ENCODE results near the gene DISC1. TPM values are rescaled to one million over a fixed set of nuclear protein-coding genes. Genes with fewer than 3 reads are reported as not detected.

Gene DISC1
- polyA plus RNA-seq, 1 of the 3 experiments (the other 2 are of a cell fraction) = 1.7 TPM

DNA sequence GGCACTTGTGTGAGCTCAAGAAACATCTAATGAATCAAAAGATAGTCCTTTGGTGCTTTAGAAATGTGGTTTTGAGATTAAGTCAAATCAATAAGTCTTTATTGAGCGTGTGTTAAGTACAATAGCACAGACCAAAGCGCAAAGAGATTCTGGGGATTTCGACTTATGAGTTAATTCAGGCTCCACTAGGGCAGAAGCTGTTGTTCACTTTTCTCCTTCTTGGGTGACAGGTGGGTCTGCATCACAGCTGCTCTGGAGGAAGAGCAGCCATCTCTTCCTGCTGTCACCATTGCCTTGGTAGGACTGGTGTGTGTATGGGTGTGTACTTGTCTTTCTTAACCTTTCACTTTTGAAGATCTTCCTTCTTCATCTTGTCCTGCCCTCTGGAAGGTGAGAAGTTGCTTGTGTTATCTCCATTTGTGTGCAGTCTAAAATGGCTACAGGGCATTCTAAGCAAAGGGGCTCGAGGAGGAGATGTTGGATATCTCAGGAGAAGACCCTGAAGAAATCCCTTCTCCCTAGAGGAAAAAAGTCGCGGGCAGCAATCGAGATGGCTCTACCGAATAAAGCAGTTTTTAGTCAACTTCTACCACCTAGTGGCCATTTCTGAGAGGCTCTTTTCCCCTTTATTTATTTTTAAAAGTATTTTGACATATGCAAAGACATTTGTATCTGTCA lies 22.9 kb upstream of the DISC1 start:
- peak overlapping the region in 1 of 2 experiments; percentile 5; a peak in 1 of 4 replicates for H3K27ac ChIP-seq (ENCODE audit: low read depth in 2 of 2, low read length in 1 of 2)
- peak overlapping the region; percentile 81 for H3K4me2 ChIP-seq
- peak; percentile 56 for DNase-seq
- no peaks in the 10 kb centered on the region for H3K9me2 ChIP-seq
- ChIA-PET POLR2A (no interaction called here), CTCF (interaction anchor here (0.6 to 1.4 kb wide), 13 partner anchors 13 to 294 kb away, joined by 3 to 7 read pairs (median 3); no protein-coding TSS in a partner anchor)
- peaks cover 22% of the 10 kb centered on the region for H3F3A ChIP-seq (replicated peaks; ENCODE audit: insufficient read depth)
- H3K79me2 ChIP-seq (ENCODE audit: insufficient read depth) = no peaks in the 10 kb centered on the region; the same call in 1 of the 2 replicates
- WGBS (ENCODE audit: low lambda C conversion rate) = 30% methylated on average over 8 of the region's 8 CpGs
- no peak for TF ChIP-seq SIN3A (IDR thresholded peaks at IDR 0.05; ENCODE audit: borderline replicate concordance, low read depth, low read length)
- TF ChIP-seq, protein P1, sequence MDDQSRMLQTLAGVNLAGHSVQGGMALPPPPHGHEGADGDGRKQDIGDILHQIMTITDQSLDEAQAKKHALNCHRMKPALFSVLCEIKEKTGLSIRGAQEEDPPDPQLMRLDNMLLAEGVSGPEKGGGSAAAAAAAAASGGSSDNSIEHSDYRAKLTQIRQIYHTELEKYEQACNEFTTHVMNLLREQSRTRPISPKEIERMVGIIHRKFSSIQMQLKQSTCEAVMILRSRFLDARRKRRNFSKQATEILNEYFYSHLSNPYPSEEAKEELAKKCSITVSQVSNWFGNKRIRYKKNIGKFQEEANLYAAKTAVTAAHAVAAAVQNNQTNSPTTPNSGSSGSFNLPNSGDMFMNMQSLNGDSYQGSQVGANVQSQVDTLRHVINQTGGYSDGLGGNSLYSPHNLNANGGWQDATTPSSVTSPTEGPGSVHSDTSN (IDR thresholded peaks at IDR 0.05) = peak; percentile 37; the same call in 1 of the 2 replicates
- TF ChIP-seq, protein P2, sequence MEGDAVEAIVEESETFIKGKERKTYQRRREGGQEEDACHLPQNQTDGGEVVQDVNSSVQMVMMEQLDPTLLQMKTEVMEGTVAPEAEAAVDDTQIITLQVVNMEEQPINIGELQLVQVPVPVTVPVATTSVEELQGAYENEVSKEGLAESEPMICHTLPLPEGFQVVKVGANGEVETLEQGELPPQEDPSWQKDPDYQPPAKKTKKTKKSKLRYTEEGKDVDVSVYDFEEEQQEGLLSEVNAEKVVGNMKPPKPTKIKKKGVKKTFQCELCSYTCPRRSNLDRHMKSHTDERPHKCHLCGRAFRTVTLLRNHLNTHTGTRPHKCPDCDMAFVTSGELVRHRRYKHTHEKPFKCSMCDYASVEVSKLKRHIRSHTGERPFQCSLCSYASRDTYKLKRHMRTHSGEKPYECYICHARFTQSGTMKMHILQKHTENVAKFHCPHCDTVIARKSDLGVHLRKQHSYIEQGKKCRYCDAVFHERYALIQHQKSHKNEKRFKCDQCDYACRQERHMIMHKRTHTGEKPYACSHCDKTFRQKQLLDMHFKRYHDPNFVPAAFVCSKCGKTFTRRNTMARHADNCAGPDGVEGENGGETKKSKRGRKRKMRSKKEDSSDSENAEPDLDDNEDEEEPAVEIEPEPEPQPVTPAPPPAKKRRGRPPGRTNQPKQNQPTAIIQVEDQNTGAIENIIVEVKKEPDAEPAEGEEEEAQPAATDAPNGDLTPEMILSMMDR (IDR thresholded peaks at IDR 0.05) = peak; percentile 91
- TF ChIP-seq YY1 (IDR thresholded peaks at IDR 0.05; ENCODE audit: low read depth) = no peak
- peak; percentile 68 for TF ChIP-seq SMC3 (IDR thresholded peaks at IDR 0.05; ENCODE audit: low read depth, low read length)
- no peak for TF ChIP-seq FOSL2 (IDR thresholded peaks at IDR 0.05; ENCODE audit: borderline replicate concordance, low read depth)
- TF ChIP-seq EP300 (IDR thresholded peaks at IDR 0.05; ENCODE audit: borderline replicate concordance in 1 of 2, low read depth in 1 of 2, low read length in 1 of 2) = no peak
- TF ChIP-seq RAD21 (IDR thresholded peaks at IDR 0.05; ENCODE audit: low read length) = peak; percentile 89
- no peaks in the 10 kb centered on the region for H4K20me1 ChIP-seq (ENCODE audit: insufficient read depth)
- peak overlapping the region; percentile 42 to 58 for H3K4me3 ChIP-seq (ENCODE audit: low read depth in 2 of 2, low read length in 1 of 2)
- H3K4me1 ChIP-seq (ENCODE audit: control insufficient read depth in 1 of 2, insufficient read depth in 2 of 2, low read depth in 1 of 2, low read length in 1 of 2) = peaks cover 22 to 25% of the 10 kb centered on the region in 2 experiments
- peak overlapping the region; percentile 38; the same call in 1 of the 2 replicates for H3K9ac ChIP-seq
- peak overlapping the region; percentile 95 for H2AFZ ChIP-seq (ENCODE audit: low read depth)
- no peaks in the 10 kb centered on the region for H3K9me3 ChIP-seq
- no peaks in the 10 kb centered on the region for H3K27me3 ChIP-seq (ENCODE audit: insufficient read depth)
- no peaks in the 10 kb centered on the region for H3K36me3 ChIP-seq (replicated peaks in 1 of 2; ENCODE audit: control insufficient read depth in 1 of 2, insufficient read depth in 2 of 2, low read length in 1 of 2)

DNA sequence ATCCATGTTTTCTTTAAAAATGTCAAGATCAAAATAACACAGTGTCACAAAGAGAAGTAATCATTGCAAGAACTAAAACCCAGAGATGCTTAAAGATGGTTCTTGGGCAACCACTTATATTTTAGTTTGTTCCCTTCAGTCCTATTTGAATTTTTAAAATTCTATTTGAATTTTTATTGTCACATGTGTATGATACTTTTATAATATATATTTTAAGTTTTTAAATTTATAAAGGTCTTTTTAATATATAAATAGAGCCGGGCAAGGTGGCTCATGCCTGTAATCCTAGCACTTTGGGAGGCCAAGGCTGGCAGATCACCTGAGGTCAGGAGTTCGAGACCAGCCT lies 22.3 kb upstream of the DISC1 start:
- TF ChIP-seq NFIC (IDR thresholded peaks at IDR 0.05; ENCODE audit: borderline replicate concordance) (no peak), EP300 (IDR thresholded peaks at IDR 0.05; ENCODE audit: borderline replicate concordance in 1 of 2, low read depth in 1 of 2, low read length in 1 of 2) (no peak), RAD21 (IDR thresholded peaks at IDR 0.05; ENCODE audit: low read length) (no peak), MEF2A (IDR thresholded peaks at IDR 0.05; ENCODE audit: borderline replicate concordance, low read depth) (no peak)
- H3K4me3 ChIP-seq (ENCODE audit: low read depth in 2 of 2, low read length in 1 of 2) = peak overlapping the region in 1 of 2 experiments; percentile 58; a peak in 1 of 4 replicates
- no peak overlapping the region for H3K9ac ChIP-seq
- no peaks in the 10 kb centered on the region for H3K36me3 ChIP-seq (replicated peaks in 1 of 2; ENCODE audit: control insufficient read depth in 1 of 2, insufficient read depth in 2 of 2, low read length in 1 of 2)
- no peak overlapping the region; the same call in 1 of the 2 replicates for H2AFZ ChIP-seq (ENCODE audit: low read depth)
- no peaks in the 10 kb centered on the region for H3K9me2 ChIP-seq
- POLR2A ChIA-PET = no interaction called here
- H3K4me1 ChIP-seq (ENCODE audit: control insufficient read depth in 1 of 2, insufficient read depth in 2 of 2, low read depth in 1 of 2, low read length in 1 of 2) = peaks cover 22 to 25% of the 10 kb centered on the region in 2 experiments
- CTCF ChIA-PET = interaction anchor here (0.7 to 1.4 kb wide), 5 partner anchors 244 to 294 kb away, joined by 3 to 7 read pairs (median 3); no protein-coding TSS in a partner anchor
- H3K79me2 ChIP-seq (ENCODE audit: insufficient read depth) = no peaks in the 10 kb centered on the region; the same call in 1 of the 2 replicates
- no peaks in the 10 kb centered on the region for H3K27me3 ChIP-seq (ENCODE audit: insufficient read depth)
- DNase-seq = no peak
- H3F3A ChIP-seq (replicated peaks; ENCODE audit: insufficient read depth) = peaks cover 22% of the 10 kb centered on the region
- H3K9me3 ChIP-seq = no peaks in the 10 kb centered on the region
- no peak overlapping the region; the same call in 1 of the 2 replicates for H3K4me2 ChIP-seq
- no peaks in the 10 kb centered on the region for H4K20me1 ChIP-seq (ENCODE audit: insufficient read depth)
- H3K27ac ChIP-seq (ENCODE audit: low read depth in 2 of 2, low read length in 1 of 2) = no peak overlapping the region
- WGBS (ENCODE audit: low lambda C conversion rate) = 51% methylated on average over 2 of the region's 2 CpGs

Measured in SK-N-SH (cell line).